Tibial artery (tissue), 4 donors: ENCODE data around the gene PARP6.

Experiments
- DNase-seq, 2 donors: peaks; one replicate each; pipeline ENCODE4 v3.0.0-alpha.2; 2019
- H3K27ac ChIP-seq, 2 donors: fragments of 200-600 bp; sonication (generic) in 1 of 2; 1 replicate in 1 of 2; 2 replicates in 1 of 2; pipeline ENCODE4 v1.5.1; 2018 to 2019; ENCODE audit warnings: mild to moderate bottlenecking in 1 of 2
- H3K27me3 ChIP-seq, 2 donors: fragments of 200-600 bp; sonication (generic) in 1 of 2; one replicate each; pipeline versions ENCODE4 v1.5.1 to v1.6.0; 2016 to 2019
- H3K36me3 ChIP-seq, 3 donors: fragments of 200-600 bp; sonication (generic) in 2 of 3; one replicate each; pipeline ENCODE4 v1.5.1; 2016 to 2019; ENCODE audit warnings: mild to moderate bottlenecking in 2 of 3
- H3K4me1 ChIP-seq, 4 donors: fragments of 200-600 bp; sonication (generic) in 2 of 4; 1 replicate in 3 of 4; 2 replicates in 1 of 4; pipeline ENCODE4 v1.5.1; 2016 to 2019
- H3K4me3 ChIP-seq, 2 donors: fragments of 200-600 bp; sonication (generic) in 1 of 2; 1 replicate in 1 of 2; 2 replicates in 1 of 2; pipeline ENCODE4 v1.5.1; 2018 to 2019; ENCODE audit warnings: mild to moderate bottlenecking in 2 of 2
- H3K9me3 ChIP-seq, 3 donors: fragments of 200-600 bp; sonication (generic) in 1 of 3; one replicate each; pipeline ENCODE4 v1.5.1; 2016 to 2019
- intact Hi-C: fragments of 100-400 bp; cut with DNase I; formaldehyde crosslinking; loops from one replicate; pipeline ENCODE4 v1.15.0; 2023; ENCODE audit warnings: low total_unique reads
- TF ChIP-seq, protein P1 (sequence below), 2 experiments: fragments of 200-600 bp in 1 of 2; fragments of 450-650 bp in 1 of 2; IDR thresholded peaks; one replicate each; pipeline ENCODE4 v1.5.1; 2017 to 2019; ENCODE audit warnings: antibody characterized with exemption in 2 of 2, mild to moderate bottlenecking in 1 of 2, moderate library complexity in 1 of 2

The PARP6 gene

DNA sequence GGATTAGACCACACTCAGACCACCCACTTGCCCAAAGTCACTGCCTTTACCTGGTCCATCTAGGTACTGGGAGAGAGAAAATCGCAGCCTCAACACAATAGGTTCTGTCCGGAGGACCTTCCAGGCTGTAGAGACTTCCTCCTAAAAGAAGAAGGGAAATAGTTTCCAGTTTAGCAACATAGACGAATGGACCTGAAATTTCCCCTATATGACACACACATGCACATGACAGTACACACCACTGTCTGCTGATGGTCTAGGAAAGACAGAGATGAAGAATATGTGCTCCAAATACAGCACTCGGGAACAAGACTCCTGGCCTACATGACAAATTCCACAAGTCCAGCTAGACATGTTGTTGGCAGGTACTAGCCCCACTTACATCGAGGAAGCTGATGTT, 7.3 kb downstream of the PARP6 start:
- intact Hi-C loops: no loop called here
- peaks cover 0 to 1% (median under 1%) of the 10 kb centered on the region in 4 donors for H3K4me1 ChIP-seq
- H3K27ac ChIP-seq: no peak overlapping the region
- H3K4me3 ChIP-seq: no peak overlapping the region
- no peak for DNase-seq
- TF ChIP-seq, protein P1, sequence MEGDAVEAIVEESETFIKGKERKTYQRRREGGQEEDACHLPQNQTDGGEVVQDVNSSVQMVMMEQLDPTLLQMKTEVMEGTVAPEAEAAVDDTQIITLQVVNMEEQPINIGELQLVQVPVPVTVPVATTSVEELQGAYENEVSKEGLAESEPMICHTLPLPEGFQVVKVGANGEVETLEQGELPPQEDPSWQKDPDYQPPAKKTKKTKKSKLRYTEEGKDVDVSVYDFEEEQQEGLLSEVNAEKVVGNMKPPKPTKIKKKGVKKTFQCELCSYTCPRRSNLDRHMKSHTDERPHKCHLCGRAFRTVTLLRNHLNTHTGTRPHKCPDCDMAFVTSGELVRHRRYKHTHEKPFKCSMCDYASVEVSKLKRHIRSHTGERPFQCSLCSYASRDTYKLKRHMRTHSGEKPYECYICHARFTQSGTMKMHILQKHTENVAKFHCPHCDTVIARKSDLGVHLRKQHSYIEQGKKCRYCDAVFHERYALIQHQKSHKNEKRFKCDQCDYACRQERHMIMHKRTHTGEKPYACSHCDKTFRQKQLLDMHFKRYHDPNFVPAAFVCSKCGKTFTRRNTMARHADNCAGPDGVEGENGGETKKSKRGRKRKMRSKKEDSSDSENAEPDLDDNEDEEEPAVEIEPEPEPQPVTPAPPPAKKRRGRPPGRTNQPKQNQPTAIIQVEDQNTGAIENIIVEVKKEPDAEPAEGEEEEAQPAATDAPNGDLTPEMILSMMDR (IDR thresholded peaks at IDR 0.05): no peak
- no peaks in the 10 kb centered on the region for H3K9me3 ChIP-seq
- H3K36me3 ChIP-seq: peaks cover 83 to 98% (median 85%) of the 10 kb centered on the region in 3 donors
- no peaks in the 10 kb centered on the region for H3K27me3 ChIP-seq

DNA sequence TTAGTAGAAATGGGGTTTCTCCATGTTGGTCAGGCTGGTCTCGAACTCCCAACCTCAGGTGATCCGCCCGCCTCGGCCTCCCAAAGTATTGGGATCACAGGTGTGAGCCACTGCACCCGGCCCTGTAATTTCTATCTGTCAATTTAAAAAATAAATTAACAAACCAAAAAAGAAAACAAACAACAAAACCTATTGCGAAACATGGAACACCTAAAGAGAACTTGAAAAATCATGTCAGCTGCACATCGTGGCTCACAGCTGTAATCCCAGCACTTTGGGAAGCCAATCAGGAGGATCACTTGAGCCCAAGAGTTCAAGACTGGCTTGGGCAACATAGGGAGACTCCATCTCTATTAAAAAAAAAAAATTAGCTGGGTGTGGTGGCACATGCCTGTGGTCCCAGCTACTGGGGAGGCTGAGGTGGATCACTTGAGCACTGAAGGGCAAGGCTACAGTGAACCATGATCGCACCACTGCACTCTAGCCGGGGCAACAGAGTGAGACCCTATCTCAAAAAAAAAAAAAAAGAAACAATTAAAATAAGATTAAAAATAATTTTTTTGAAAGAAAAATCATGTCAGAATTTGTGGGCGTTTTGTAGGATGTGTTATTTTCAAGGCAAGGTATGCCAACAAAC, 19.6 kb downstream of the PARP6 start:
- Histone ChIP-seq H3K4me1 (no peaks in the 10 kb centered on the region), H3K4me3 (no peak overlapping the region), H3K9me3 (no peaks in the 10 kb centered on the region), H3K27me3 (no peaks in the 10 kb centered on the region), H3K36me3 (peaks cover 91 to 100% (median 94%) of the 10 kb centered on the region in 3 donors), H3K27ac (no peak overlapping the region)
- TF ChIP-seq, protein P1 (IDR thresholded peaks at IDR 0.05): no peak
- intact Hi-C loops: no loop called here
- no peak for DNase-seq

DNA sequence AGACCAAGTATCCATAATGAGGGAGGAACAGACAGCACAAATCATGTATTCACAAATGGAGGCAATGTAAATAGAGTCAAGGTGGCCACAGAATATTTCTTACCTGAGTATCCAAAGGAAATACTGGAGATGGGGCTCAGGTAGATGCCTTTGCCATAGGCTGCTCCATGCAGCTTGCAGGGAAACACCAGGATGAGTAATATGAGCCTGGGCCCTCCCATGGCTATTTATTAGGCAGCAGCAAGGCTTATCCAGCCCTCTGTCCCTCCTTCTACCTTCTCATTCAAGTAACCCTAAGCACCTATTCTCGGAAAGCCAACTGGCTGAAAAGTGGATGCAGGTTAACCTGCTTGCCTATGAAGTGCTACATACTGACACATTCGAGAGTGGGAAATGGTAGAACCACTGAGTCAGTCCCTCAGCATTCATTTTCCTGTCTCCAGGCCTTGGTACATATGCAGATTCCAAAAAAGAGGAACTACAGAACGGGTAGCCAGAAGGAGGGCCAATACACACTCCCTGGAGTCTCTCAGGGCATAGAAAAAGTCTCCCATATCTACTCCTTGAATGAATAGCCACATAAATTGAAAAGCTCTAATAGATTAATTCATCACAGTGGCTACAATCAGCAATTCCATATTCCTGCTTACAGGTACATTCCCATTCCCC, 23.1 kb downstream of the PARP6 start:
- no peak for DNase-seq
- Histone ChIP-seq H3K27me3 (no peaks in the 10 kb centered on the region), H3K27ac (no peak overlapping the region), H3K36me3 (peaks cover 62 to 100% (median 67%) of the 10 kb centered on the region in 3 donors), H3K4me3 (no peak overlapping the region), H3K9me3 (no peaks in the 10 kb centered on the region), H3K4me1 (no peaks in the 10 kb centered on the region)
- TF ChIP-seq, protein P1 (IDR thresholded peaks at IDR 0.05): no peak
- intact Hi-C loops: no loop called here

DNA sequence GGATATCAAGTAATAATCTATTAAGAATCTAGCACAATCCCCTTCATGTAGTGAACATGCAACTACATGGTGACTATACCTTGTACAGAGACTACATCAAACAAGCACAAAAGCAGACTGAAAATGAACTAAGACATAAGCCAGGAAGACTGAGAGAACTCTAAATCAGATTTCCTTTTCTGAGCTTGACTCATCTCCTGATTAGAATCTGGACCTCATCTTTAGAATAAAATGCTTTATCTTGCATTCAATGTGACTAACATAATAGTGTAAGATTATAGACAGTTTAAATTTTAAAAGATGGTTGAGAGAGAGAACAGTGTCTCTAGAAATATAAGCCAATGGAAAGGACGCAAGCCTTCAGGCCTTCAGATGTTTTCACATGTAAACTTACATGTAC, 23.8 kb downstream of the PARP6 start:
- TF ChIP-seq, protein P1 (IDR thresholded peaks at IDR 0.05): no peak
- Histone ChIP-seq H3K4me1 (no peaks in the 10 kb centered on the region), H3K36me3 (peaks cover 54 to 100% (median 60%) of the 10 kb centered on the region in 3 donors), H3K27me3 (no peaks in the 10 kb centered on the region), H3K9me3 (no peaks in the 10 kb centered on the region), H3K27ac (no peak overlapping the region), H3K4me3 (no peak overlapping the region)
- intact Hi-C loops: no loop called here
- no peak for DNase-seq

DNA sequence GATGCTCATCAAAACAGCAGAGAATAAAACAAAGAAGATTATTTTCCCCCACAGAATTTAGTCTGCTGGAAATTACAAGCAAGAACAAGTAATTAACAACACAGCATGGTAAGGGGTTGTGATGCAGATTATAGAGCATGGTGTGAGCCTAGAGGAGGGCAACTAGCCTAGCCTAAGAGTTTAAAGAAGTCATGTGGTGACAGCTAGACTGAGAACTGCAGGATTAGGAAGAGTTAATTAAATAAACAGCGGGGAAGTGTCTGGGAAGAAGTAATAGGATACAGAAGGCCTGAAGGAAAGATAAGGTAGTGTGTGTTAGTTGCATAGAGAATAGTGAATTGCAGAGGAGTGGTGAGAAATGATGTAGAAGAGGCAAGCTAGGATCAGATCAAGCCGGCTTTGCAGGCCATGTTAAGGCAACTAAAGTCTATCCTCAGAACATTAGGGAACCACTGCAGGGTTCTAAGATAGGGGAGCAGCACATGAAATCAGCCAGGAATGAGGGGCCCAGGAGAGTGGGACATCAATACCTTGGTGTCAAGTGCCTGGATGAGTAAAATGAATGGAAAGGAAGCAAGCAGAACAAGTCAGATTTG, 29.5 kb downstream of the PARP6 start:
- peaks cover 0 to 2% (median 0%) of the 10 kb centered on the region in 4 donors for H3K4me1 ChIP-seq
- TF ChIP-seq, protein P1 (IDR thresholded peaks at IDR 0.05): no peak
- H3K27ac ChIP-seq: no peak overlapping the region
- DNase-seq: no peak
- H3K36me3 ChIP-seq: peaks cover 38 to 89% (median 43%) of the 10 kb centered on the region in 3 donors
- H3K9me3 ChIP-seq: no peaks in the 10 kb centered on the region
- intact Hi-C loops: no loop called here
- no peak overlapping the region for H3K4me3 ChIP-seq
- H3K27me3 ChIP-seq: no peaks in the 10 kb centered on the region
